Panc1 (cell line): Measurements from ENCODE around the gene SLC22A5. TPM values are rescaled to one million over a fixed set of nuclear protein-coding genes. Genes with fewer than 3 reads are reported as not detected.

Experiments
- ATAC-seq: fragments of 200-7000 bp; cut with Tn5 transposase; 2 replicates; pipeline ENCODE4 v1.9.1; 2020; ENCODE audit warnings: mild to moderate bottlenecking, moderate library complexity
- BruUV-seq: library from RNA; stranded (reverse); fragments of 400-500 nt; replicated peaks from 2 replicates; lab custom pipeline; 2021; lab: Mats Ljungman, UMichigan
- CTCF ChIA-PET: fragments of 300-600 bp; sonication (Branson Sonifier 250); formaldehyde crosslinking; loops from one replicate; lab custom pipeline; 2022; ENCODE audit warnings: antibody characterized with exemption; lab: Charles Lee
- POLR2A ChIA-PET: fragments of 300-600 bp; sonication (Branson Sonifier 250); formaldehyde crosslinking; loops from one replicate; lab custom pipeline; 2022; ENCODE audit warnings: antibody characterized with exemption; lab: Charles Lee
- DNase-seq: peaks from one replicate; pipeline ENCODE4 v3.0.0-alpha.2; 2010; ENCODE audit warnings: low read depth, low spot score
- H3K27ac ChIP-seq: 2 replicates; pipeline ENCODE4 v1.5.1; 2011; ENCODE audit warnings: mild to moderate bottlenecking, low read length, inconsistent platforms
- H3K27me3 ChIP-seq: fragments of 200-500 bp; sonication (Bioruptor generic); 2 replicates; pipeline ENCODE4 v1.6.0; 2014; ENCODE audit warnings: low read length, inconsistent platforms; ENCODE audit not compliant: control insufficient read depth, insufficient read depth
- H3K36me3 ChIP-seq: fragments of 200-500 bp; sonication (Bioruptor generic); 2 replicates; pipeline ENCODE4 v1.5.1; 2014; ENCODE audit warnings: inconsistent platforms, mild to moderate bottlenecking, low read length, moderate library complexity; ENCODE audit not compliant: control insufficient read depth, insufficient read depth
- H3K4me1 ChIP-seq: 2 replicates; pipeline ENCODE4 v1.5.1; 2011; ENCODE audit warnings: inconsistent platforms, mild to moderate bottlenecking, low read length, moderate library complexity; ENCODE audit not compliant: control insufficient read depth, insufficient read depth
- H3K4me3 ChIP-seq, 2 experiments: 2 replicates each; pipeline ENCODE4 v1.5.1; 2011 to 2012; ENCODE audit warnings: low read depth in 2 of 2, low read length in 2 of 2, mild to moderate bottlenecking in 2 of 2, inconsistent platforms in 1 of 2, moderate library complexity in 1 of 2
- H3K9me3 ChIP-seq: fragments of 200-500 bp; sonication (Bioruptor generic); 2 replicates; pipeline ENCODE4 v1.5.1; 2014; ENCODE audit warnings: low read depth, mild to moderate bottlenecking, inconsistent platforms, low read length, moderate library complexity; ENCODE audit not compliant: control insufficient read depth, insufficient read depth
- POLR2AphosphoS5 ChIP-seq: IDR thresholded peaks from 2 replicates; pipeline ENCODE4 v1.6.1; 2012; ENCODE audit warnings: mild to moderate bottlenecking, low read depth, low read length, moderate library complexity
- SIN3A ChIP-seq: IDR thresholded peaks from 2 replicates; pipeline ENCODE4 v1.6.1; 2012; ENCODE audit warnings: low read depth, mild to moderate bottlenecking, low read length, moderate library complexity, borderline replicate concordance; ENCODE audit not compliant: insufficient read depth
- TCF7L2 ChIP-seq: IDR thresholded peaks from 2 replicates; pipeline ENCODE4 v1.6.1; 2011; ENCODE audit warnings: mild to moderate bottlenecking, low read depth, low read length, inconsistent platforms
- in situ Hi-C: cut with HindIII; loops from 2 replicates; pipeline ENCODE4 v1.10.0; 2016; ENCODE audit warnings: low sequenced_read_pairs, low pct_unique_long_range_greater_than_20kb
- intact Hi-C: fragments of 100-400 bp; cut with micrococcal nuclease; formaldehyde crosslinking; loops from one replicate; pipeline ENCODE4 v1.10.0; 2022; ENCODE audit not compliant: unreplicated experiment
- total RNA-seq: library from RNA; stranded (reverse); gene quantifications from one replicate; pipeline ENCODE4 v1.2.1, GENCODE V29; 2021; ENCODE audit not compliant: unreplicated experiment
- TF ChIP-seq, protein P1 (sequence below): fragments of 450-650 bp; IDR thresholded peaks from 2 replicates; pipeline ENCODE4 v1.5.1; 2017; ENCODE audit warnings: mild to moderate bottlenecking
- TF ChIP-seq, protein P2 (sequence below), 2 experiments: IDR thresholded peaks; 2 replicates each; pipeline ENCODE4 v1.6.1; 2011 to 2012; ENCODE audit warnings: low read depth in 2 of 2, control low read depth in 1 of 2, low read length in 1 of 2, mild to moderate bottlenecking in 1 of 2, moderate library complexity in 1 of 2; ENCODE audit not compliant: insufficient read depth in 1 of 2

SLC22A5 gene
- total RNA-seq, 1 experiment from 2014 or later = 9.5 TPM

DNA sequence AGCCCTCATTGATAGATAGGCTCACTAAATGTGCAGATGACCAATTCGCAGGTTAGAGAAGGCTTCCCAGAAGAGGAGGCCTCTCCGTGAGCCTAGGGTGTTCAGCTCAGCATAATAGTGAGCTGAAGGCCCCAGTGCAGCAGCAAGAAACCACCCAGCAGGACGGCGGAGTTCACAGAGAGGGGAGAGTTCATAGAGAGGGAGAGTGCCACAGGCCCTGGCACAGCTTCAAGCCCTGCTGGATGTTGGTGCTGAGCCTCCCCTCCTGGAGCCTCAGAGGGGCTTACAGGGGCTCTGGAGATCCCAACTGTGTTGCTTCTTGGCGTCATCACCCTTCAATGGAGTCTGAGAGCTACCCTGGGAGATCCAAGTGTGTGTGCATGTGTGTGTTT lies 2.1 kb downstream of the SLC22A5 start:
- no peaks in the 10 kb centered on the region for H3K27me3 ChIP-seq
- peaks cover 24% of the 10 kb centered on the region for H3K4me1 ChIP-seq
- TF ChIP-seq, protein P1, sequence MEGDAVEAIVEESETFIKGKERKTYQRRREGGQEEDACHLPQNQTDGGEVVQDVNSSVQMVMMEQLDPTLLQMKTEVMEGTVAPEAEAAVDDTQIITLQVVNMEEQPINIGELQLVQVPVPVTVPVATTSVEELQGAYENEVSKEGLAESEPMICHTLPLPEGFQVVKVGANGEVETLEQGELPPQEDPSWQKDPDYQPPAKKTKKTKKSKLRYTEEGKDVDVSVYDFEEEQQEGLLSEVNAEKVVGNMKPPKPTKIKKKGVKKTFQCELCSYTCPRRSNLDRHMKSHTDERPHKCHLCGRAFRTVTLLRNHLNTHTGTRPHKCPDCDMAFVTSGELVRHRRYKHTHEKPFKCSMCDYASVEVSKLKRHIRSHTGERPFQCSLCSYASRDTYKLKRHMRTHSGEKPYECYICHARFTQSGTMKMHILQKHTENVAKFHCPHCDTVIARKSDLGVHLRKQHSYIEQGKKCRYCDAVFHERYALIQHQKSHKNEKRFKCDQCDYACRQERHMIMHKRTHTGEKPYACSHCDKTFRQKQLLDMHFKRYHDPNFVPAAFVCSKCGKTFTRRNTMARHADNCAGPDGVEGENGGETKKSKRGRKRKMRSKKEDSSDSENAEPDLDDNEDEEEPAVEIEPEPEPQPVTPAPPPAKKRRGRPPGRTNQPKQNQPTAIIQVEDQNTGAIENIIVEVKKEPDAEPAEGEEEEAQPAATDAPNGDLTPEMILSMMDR = no peak
- TF ChIP-seq, protein P2, sequence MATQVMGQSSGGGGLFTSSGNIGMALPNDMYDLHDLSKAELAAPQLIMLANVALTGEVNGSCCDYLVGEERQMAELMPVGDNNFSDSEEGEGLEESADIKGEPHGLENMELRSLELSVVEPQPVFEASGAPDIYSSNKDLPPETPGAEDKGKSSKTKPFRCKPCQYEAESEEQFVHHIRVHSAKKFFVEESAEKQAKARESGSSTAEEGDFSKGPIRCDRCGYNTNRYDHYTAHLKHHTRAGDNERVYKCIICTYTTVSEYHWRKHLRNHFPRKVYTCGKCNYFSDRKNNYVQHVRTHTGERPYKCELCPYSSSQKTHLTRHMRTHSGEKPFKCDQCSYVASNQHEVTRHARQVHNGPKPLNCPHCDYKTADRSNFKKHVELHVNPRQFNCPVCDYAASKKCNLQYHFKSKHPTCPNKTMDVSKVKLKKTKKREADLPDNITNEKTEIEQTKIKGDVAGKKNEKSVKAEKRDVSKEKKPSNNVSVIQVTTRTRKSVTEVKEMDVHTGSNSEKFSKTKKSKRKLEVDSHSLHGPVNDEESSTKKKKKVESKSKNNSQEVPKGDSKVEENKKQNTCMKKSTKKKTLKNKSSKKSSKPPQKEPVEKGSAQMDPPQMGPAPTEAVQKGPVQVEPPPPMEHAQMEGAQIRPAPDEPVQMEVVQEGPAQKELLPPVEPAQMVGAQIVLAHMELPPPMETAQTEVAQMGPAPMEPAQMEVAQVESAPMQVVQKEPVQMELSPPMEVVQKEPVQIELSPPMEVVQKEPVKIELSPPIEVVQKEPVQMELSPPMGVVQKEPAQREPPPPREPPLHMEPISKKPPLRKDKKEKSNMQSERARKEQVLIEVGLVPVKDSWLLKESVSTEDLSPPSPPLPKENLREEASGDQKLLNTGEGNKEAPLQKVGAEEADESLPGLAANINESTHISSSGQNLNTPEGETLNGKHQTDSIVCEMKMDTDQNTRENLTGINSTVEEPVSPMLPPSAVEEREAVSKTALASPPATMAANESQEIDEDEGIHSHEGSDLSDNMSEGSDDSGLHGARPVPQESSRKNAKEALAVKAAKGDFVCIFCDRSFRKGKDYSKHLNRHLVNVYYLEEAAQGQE (IDR thresholded peaks at IDR 0.05; ENCODE audit: insufficient read depth in 1 of 2, low read depth in 2 of 2, low read length in 1 of 2) = no peak
- TF ChIP-seq SIN3A (no peak), POLR2AphosphoS5 (no peak)
- POLR2A ChIA-PET = interaction anchor here (0.7 kb wide), 1 partner anchor 427 kb away, joined by 15 read pairs; no protein-coding TSS in a partner anchor
- H3K9me3 ChIP-seq = no peaks in the 10 kb centered on the region
- BruUV-seq = no TSS peak
- DNase-seq = no peak
- no peak overlapping the region; the same call in 1 of the 2 replicates for H3K27ac ChIP-seq
- no peaks in the 10 kb centered on the region for H3K36me3 ChIP-seq
- no peak for ATAC-seq
- intact Hi-C loops (loop anchor here (10.0 kb wide), 1 partner anchor 307 kb away; the partner anchor contains the start of gene IL3), in situ Hi-C loops (no loop called here)
- CTCF ChIA-PET = no interaction called here
- H3K4me3 ChIP-seq = no peak overlapping the region

DNA sequence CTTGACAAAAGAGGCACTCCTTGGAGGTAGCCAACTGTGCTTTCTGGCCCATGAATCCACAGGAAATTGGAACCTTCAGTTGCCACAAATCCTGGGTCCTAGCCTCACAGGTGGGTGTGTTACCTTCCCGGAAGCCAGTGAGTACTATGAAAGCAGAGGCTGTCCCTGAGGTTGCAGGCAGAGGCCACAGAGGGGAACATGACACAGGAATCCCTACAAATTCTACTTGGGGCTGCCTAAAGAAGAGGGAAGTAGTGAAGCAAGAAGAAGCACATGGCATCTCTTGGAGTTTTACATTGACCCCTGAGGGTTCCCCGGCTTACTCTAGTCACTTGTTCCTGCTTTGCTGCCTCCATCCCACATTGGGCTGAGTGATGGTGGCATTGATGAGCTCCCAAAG lies 2.6 kb downstream of the SLC22A5 start:
- no peak for ATAC-seq
- Histone ChIP-seq H3K27me3 (no peaks in the 10 kb centered on the region), H3K4me3 (no peak overlapping the region), H3K27ac (no peak overlapping the region), H3K4me1 (peaks cover 24% of the 10 kb centered on the region), H3K36me3 (no peaks in the 10 kb centered on the region), H3K9me3 (no peaks in the 10 kb centered on the region)
- CTCF ChIA-PET = no interaction called here
- in situ Hi-C loops = no loop called here
- intact Hi-C loops = loop anchor here (10.0 kb wide), 1 partner anchor 307 kb away; the partner anchor contains the start of gene IL3
- TF ChIP-seq POLR2AphosphoS5 (no peak), SIN3A (no peak), TCF7L2 (no peak)
- TF ChIP-seq, protein P2 (IDR thresholded peaks at IDR 0.05; ENCODE audit: insufficient read depth in 1 of 2, low read depth in 2 of 2, low read length in 1 of 2) = no peak
- TF ChIP-seq, protein P1 = no peak
- BruUV-seq = no TSS peak
- POLR2A ChIA-PET = no interaction called here
- DNase-seq = no peak
